Smooth muscle cell (in vitro differentiated cells): ENCODE measurements around the gene ZNF746. TPM values are rescaled to one million over a fixed set of nuclear protein-coding genes. Genes with fewer than 3 reads are reported as not detected.

Source experiments
- DNase-seq: peaks from one replicate; lab custom pipeline; 2025; ENCODE audit not compliant: unreplicated experiment; lab: John Stamatoyannopoulos, UW
- H2AFZ ChIP-seq: fragments of 200-600 bp; sonication (generic); 2 replicates; pipeline ENCODE4 v1.6.0; 2016; ENCODE audit warnings: antibody characterized with exemption, low read depth, mild to moderate bottlenecking
- H3F3A ChIP-seq: fragments of 200-600 bp; sonication (generic); 2 replicates; pipeline ENCODE4 v1.6.0; 2017; ENCODE audit warnings: antibody characterized with exemption, low read depth
- H3K27ac ChIP-seq: fragments of 200-600 bp; sonication (generic); 2 replicates; pipeline ENCODE4 v1.5.1; 2016; ENCODE audit warnings: low read depth, mild to moderate bottlenecking
- H3K27me3 ChIP-seq: fragments of 200-600 bp; sonication (generic); 2 replicates; pipeline ENCODE4 v1.6.1; 2016; ENCODE audit warnings: low read depth, mild to moderate bottlenecking
- H3K36me3 ChIP-seq: fragments of 200-600 bp; sonication (generic); 2 replicates; pipeline ENCODE4 v1.5.1; 2016; ENCODE audit warnings: low read depth
- H3K4me1 ChIP-seq: fragments of 200-600 bp; sonication (generic); 2 replicates; pipeline ENCODE4 v1.5.1; 2016; ENCODE audit warnings: low read depth
- H3K4me2 ChIP-seq: fragments of 200-600 bp; sonication (generic); 2 replicates; pipeline ENCODE4 v1.6.0; 2016; ENCODE audit warnings: mild to moderate bottlenecking
- H3K4me3 ChIP-seq: fragments of 200-600 bp; sonication (generic); 2 replicates; pipeline ENCODE4 v1.5.1; 2016; ENCODE audit warnings: mild to moderate bottlenecking
- H3K79me2 ChIP-seq: fragments of 200-600 bp; sonication (generic); 2 replicates; pipeline ENCODE4 v1.6.0; 2016; ENCODE audit warnings: low read depth, mild to moderate bottlenecking
- H3K9ac ChIP-seq: fragments of 200-600 bp; sonication (generic); 2 replicates; pipeline ENCODE4 v1.6.0; 2016; ENCODE audit warnings: low read depth
- H3K9me3 ChIP-seq: fragments of 200-600 bp; sonication (generic); replicated peaks from 2 replicates; pipeline ENCODE4 v1.5.1; 2016; ENCODE audit warnings: low read depth
- H4K20me1 ChIP-seq: fragments of 200-600 bp; sonication (generic); 2 replicates; pipeline ENCODE4 v1.6.0; 2016; ENCODE audit warnings: low read depth
- CTCF ChIP-seq: fragments of 200-600 bp; sonication (generic); IDR thresholded peaks from 2 replicates; pipeline ENCODE4 v1.5.1; 2017; ENCODE audit warnings: borderline replicate concordance, mild to moderate bottlenecking, antibody characterized with exemption; ENCODE audit not compliant: insufficient read depth, poor library complexity, severe bottlenecking
- WGBS: methylation state at CpG from one replicate; pipeline ENCODE4 v1.1.7; 2016; ENCODE audit warnings: low lambda C conversion rate; 5-methylcytosine and 5-hydroxymethylcytosine counted together
- polyA plus RNA-seq: library from polyadenylated mRNA; unstranded; fragments of >200 nt; fragmentation: Nextera tagmentation; extraction: Ambion mirVana; gene quantifications from 2 replicates; pipeline ENCODE4 v1.2.1, GENCODE V29; 2016
- total RNA-seq: library from RNA; depleted of rRNA; stranded (reverse); fragments of >200 nt; gene quantifications from 2 replicates; pipeline ENCODE4 v1.2.3, GENCODE V29; 2014

The ZNF746 gene
- total and polyA plus RNA-seq, 2 experiments from 2014 or later, result 14.2 to 17.2 TPM

DNA sequence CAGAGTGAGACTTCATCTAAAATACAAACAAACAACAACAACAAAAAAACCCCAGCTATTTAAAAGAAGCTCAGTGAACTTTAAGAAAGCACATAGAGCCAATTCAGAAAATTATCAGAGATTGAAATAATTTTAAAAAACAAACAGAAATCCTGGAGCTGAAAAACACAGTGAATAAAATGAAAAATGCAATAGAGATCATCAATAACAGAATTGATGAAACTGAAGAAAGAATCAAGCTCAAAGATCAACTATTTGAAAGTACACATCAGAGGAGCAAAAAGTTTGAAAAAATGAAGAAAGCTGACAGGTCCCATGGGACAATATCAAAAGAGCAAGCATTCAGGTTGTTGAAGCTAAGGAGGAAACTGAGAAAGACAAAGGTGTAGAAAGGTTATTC lies 12.2 kb upstream of the ZNF746 start:
- Histone ChIP-seq H3K4me2 (no peak overlapping the region), H3K4me1 (no peaks in the 10 kb centered on the region), H3K27ac (no peak overlapping the region), H3K27me3 (no peaks in the 10 kb centered on the region), H3K9ac (no peak overlapping the region), H3K36me3 (no peaks in the 10 kb centered on the region), H2AFZ (no peak overlapping the region), H3F3A (no peaks in the 10 kb centered on the region), H3K79me2 (no peaks in the 10 kb centered on the region), H3K4me3 (no peak overlapping the region), H3K9me3 (peaks cover 4% of the 10 kb centered on the region), H4K20me1 (no peaks in the 10 kb centered on the region)
- DNase-seq, result no peak
- no peak for TF ChIP-seq CTCF

DNA sequence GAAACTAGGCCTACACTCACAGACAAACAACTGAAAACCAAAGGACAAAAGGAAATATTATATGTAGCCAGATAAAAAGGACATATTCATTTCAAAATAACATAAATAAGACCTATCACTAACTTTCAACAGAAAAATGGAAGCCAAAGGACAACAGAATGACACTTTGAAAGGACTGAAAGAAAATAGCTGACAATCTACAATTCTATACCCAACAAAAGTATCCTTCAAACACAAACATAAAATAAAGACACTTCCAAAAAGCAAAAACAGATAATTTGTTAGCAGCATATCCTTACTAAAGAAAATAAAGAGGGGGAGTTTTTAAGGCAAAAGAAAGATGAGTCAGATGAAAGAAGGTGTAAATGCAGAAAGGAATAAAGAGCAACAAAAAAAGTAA lies 7.9 kb upstream of the ZNF746 start:
- no peak for TF ChIP-seq CTCF

GRCh38 chr7:149501651-149502050 lies 4.0 kb upstream of the ZNF746 start:
- Histone ChIP-seq H2AFZ (no peak overlapping the region), H3K36me3 (no peaks in the 10 kb centered on the region), H3K9me3 (peaks cover 4% of the 10 kb centered on the region), H4K20me1 (peaks cover 2% of the 10 kb centered on the region), H3F3A (peaks cover 6% of the 10 kb centered on the region), H3K4me2 (no peak overlapping the region), H3K27ac (no peak overlapping the region), H3K9ac (no peak overlapping the region), H3K4me1 (no peaks in the 10 kb centered on the region), H3K79me2 (peaks cover 4% of the 10 kb centered on the region), H3K27me3 (peaks cover 10% of the 10 kb centered on the region), H3K4me3 (no peak overlapping the region)
- DNase-seq, result no peak
- TF ChIP-seq CTCF, result no peak
- WGBS, result 73% methylated on average over 13 of the region's 13 CpGs

More for the DNA sequence above, 7.9 kb upstream of the ZNF746 start:
- DNase-seq, result no peak
- no peaks in the 10 kb centered on the region for H3F3A ChIP-seq
- no peak overlapping the region for H2AFZ ChIP-seq
- no peaks in the 10 kb centered on the region for H4K20me1 ChIP-seq
- H3K4me2 ChIP-seq, result no peak overlapping the region
- H3K79me2 ChIP-seq, result no peaks in the 10 kb centered on the region
- H3K27ac ChIP-seq, result no peak overlapping the region
- H3K9ac ChIP-seq, result no peak overlapping the region
- H3K4me3 ChIP-seq, result no peak overlapping the region
- H3K36me3 ChIP-seq, result no peaks in the 10 kb centered on the region
- no peaks in the 10 kb centered on the region for H3K4me1 ChIP-seq
- H3K9me3 ChIP-seq, result peaks cover 4% of the 10 kb centered on the region
- H3K27me3 ChIP-seq, result no peaks in the 10 kb centered on the region

GRCh38 chr7:149500910-149501309 lies 3.3 kb upstream of the ZNF746 start:
- H3K4me2 ChIP-seq, result no peak overlapping the region
- H3K4me1 ChIP-seq, result peaks cover 4% of the 10 kb centered on the region
- H2AFZ ChIP-seq, result no peak overlapping the region
- WGBS, result 85% methylated on average over 4 of the region's 4 CpGs
- H4K20me1 ChIP-seq, result peaks cover 9% of the 10 kb centered on the region
- H3K79me2 ChIP-seq, result peaks cover 9% of the 10 kb centered on the region
- peaks cover 10% of the 10 kb centered on the region for H3K27me3 ChIP-seq
- H3K9ac ChIP-seq, result no peak overlapping the region
- no peak overlapping the region for H3K4me3 ChIP-seq
- peaks cover 6% of the 10 kb centered on the region for H3F3A ChIP-seq
- no peak for DNase-seq
- no peaks in the 10 kb centered on the region for H3K36me3 ChIP-seq
- H3K27ac ChIP-seq, result no peak overlapping the region
- H3K9me3 ChIP-seq, result no peaks in the 10 kb centered on the region
- no peak for TF ChIP-seq CTCF
